Thyroid gland (tissue), 4 donors: ENCODE measurements around the gene AK8. TPM values are rescaled to one million over a fixed set of nuclear protein-coding genes. Genes with fewer than 3 reads are reported as not detected.

ENCODE experiments used
- DNase-seq, 2 donors: peaks; one replicate each; pipeline ENCODE4 v3.0.0-alpha.2; 2019
- H3K27ac ChIP-seq, 3 donors: fragments of 200-600 bp; sonication (generic); 1 replicate in 2 of 3; 2 replicates in 1 of 3; pipeline ENCODE4 v1.5.1; 2016 to 2019; ENCODE audit warnings: mild to moderate bottlenecking in 1 of 3, moderate library complexity in 1 of 3
- H3K27me3 ChIP-seq: fragments of 200-600 bp; sonication (generic); one replicate; pipeline ENCODE4 v1.5.1; 2019
- H3K36me3 ChIP-seq, 2 donors: fragments of 200-600 bp; sonication (generic); one replicate each; pipeline ENCODE4 v1.5.1; 2016 to 2019
- H3K4me1 ChIP-seq, 2 donors: fragments of 200-600 bp; sonication (generic); one replicate each; pipeline ENCODE4 v1.5.1; 2017 to 2019
- H3K4me3 ChIP-seq, 3 donors: fragments of 200-600 bp; sonication (generic); replicated peaks in 1 of 3; 1 replicate in 2 of 3; 2 replicates in 1 of 3; pipeline ENCODE4 v1.5.1; 2016; ENCODE audit warnings: mild to moderate bottlenecking in 1 of 3
- H3K9me3 ChIP-seq: fragments of 200-600 bp; sonication (generic); one replicate; pipeline ENCODE4 v1.5.1; 2017
- POLR2A ChIP-seq, 2 donors: fragments of 450-650 bp; IDR thresholded peaks; one replicate each; pipeline ENCODE4 v1.6.1; 2017; ENCODE audit warnings: antibody characterized with exemption in 2 of 2, mild to moderate bottlenecking in 2 of 2, moderate library complexity in 1 of 2
- WGBS, 2 donors: methylation state at CpG; one replicate each; pipeline ENCODE4 v1.1.5; 2017; 5-methylcytosine and 5-hydroxymethylcytosine counted together
- intact Hi-C: fragments of 100-400 bp; cut with DNase I; formaldehyde crosslinking; loops from one replicate; pipeline ENCODE4 v1.15.1; 2023
- total RNA-seq, 4 donors: library from RNA; depleted of rRNA; stranded (reverse); fragments of >200 nt; gene quantifications; one replicate each; pipeline ENCODE4 v1.2.3, GENCODE V29; 2016
- TF ChIP-seq, protein P1 (sequence below), 6 experiments: fragments of 200-600 bp in 3 of 6; fragments of 450-650 bp in 3 of 6; sonication (generic) in 3 of 6; IDR thresholded peaks; one replicate each; pipeline ENCODE4 v1.5.1; 2016 to 2019; ENCODE audit warnings: antibody characterized with exemption in 6 of 6, mild to moderate bottlenecking in 2 of 6, inconsistent platforms in 1 of 6, moderate library complexity in 1 of 6

The AK8 gene
- total RNA-seq, 4 donors from 2014 or later, result 5.4 to 9.9 (median 8.0) TPM

DNA sequence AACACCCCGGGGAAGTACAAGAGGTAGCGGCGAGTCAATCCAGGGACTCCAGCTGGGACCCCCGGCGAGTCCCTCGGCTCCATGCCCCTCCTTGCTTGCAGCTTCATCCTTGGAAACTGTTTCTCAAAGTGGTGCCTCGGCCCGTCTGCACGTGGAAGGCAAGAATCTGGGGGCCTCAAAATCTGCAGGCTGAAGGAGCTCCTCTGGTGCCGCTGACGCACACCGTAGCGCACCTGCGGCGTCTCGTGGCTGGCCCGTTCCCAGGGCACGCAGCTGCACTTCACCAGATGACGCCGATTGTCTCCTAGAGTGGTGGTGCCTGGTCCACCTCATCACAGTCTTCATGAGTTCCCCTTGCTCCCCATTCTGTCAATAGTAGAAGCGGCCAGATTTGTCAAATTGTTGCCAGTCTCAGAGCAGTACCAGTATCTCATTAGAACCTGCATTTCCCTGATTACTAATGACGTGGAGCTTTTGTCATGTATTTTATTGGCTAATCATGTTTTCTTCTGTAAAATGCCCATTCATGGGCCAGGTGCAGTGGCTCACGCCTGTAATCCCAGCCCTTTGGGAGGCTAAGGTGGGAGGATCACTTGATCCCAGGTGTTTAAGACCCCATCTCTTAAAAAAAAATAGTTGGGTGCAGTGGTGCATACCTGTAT lies 169.2 kb downstream of the AK8 start:
- Histone ChIP-seq H3K36me3 (no peaks in the 10 kb centered on the region), H3K4me3 (no peak overlapping the region), H3K4me1 (no peaks in the 10 kb centered on the region), H3K9me3 (no peaks in the 10 kb centered on the region), H3K27ac (no peak overlapping the region), H3K27me3 (no peaks in the 10 kb centered on the region)
- WGBS, 2 donors, result 86% methylated on average over 23 of the region's 23 CpGs
- intact Hi-C loops, result no loop called here
- no peak for DNase-seq
- no peak for TF ChIP-seq POLR2A (IDR thresholded peaks at IDR 0.05)
- TF ChIP-seq, protein P1, sequence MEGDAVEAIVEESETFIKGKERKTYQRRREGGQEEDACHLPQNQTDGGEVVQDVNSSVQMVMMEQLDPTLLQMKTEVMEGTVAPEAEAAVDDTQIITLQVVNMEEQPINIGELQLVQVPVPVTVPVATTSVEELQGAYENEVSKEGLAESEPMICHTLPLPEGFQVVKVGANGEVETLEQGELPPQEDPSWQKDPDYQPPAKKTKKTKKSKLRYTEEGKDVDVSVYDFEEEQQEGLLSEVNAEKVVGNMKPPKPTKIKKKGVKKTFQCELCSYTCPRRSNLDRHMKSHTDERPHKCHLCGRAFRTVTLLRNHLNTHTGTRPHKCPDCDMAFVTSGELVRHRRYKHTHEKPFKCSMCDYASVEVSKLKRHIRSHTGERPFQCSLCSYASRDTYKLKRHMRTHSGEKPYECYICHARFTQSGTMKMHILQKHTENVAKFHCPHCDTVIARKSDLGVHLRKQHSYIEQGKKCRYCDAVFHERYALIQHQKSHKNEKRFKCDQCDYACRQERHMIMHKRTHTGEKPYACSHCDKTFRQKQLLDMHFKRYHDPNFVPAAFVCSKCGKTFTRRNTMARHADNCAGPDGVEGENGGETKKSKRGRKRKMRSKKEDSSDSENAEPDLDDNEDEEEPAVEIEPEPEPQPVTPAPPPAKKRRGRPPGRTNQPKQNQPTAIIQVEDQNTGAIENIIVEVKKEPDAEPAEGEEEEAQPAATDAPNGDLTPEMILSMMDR (IDR thresholded peaks at IDR 0.05), result no peak

DNA sequence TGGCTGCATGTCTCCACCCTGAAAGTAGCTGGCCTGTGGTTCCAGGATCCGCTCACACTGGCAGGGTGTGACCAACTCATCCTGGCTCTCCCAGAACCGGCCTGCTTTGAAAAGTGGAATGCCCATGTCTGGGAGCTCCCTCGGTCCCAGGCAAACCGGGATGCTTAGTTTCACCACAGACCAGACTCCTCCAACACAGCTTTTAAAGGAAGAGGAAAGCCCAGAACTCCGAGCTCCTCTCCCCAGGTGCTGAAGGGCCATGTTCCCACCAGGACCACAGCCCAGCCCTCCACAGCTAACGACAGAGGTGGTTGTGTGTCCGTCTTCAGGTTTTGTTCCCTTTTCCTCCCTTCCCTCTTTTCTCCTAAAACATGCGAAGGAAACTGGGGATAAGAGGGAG lies 169.8 kb downstream of the AK8 start:
- intact Hi-C loops, result no loop called here
- no peak for DNase-seq
- Histone ChIP-seq H3K27me3 (no peaks in the 10 kb centered on the region), H3K36me3 (no peaks in the 10 kb centered on the region), H3K4me1 (no peaks in the 10 kb centered on the region), H3K27ac (no peak overlapping the region), H3K4me3 (no peak overlapping the region), H3K9me3 (no peaks in the 10 kb centered on the region)
- 85 to 86% methylated on average over 8 of the region's 8 CpGs for WGBS, 2 donors
- TF ChIP-seq, protein P1 (IDR thresholded peaks at IDR 0.05), result no peak
- TF ChIP-seq POLR2A (IDR thresholded peaks at IDR 0.05), result no peak

- WGBS, 2 donors, result 62 to 72% methylated on average over 2 of the region's 2 CpGs
- Histone ChIP-seq H3K4me3 (no peak overlapping the region), H3K27me3 (no peaks in the 10 kb centered on the region), H3K4me1 (no peaks in the 10 kb centered on the region), H3K27ac (no peak overlapping the region), H3K9me3 (no peaks in the 10 kb centered on the region), H3K36me3 (no peaks in the 10 kb centered on the region)
- TF ChIP-seq, protein P1 (IDR thresholded peaks at IDR 0.05), result no peak
- TF ChIP-seq POLR2A (IDR thresholded peaks at IDR 0.05), result no peak
- intact Hi-C loops, result no loop called here
- no peak for DNase-seq
Observed at GRCh38 chr9:132703336-132703735, 174.7 kb downstream of the AK8 start.

- Histone ChIP-seq H3K4me3 (no peak overlapping the region), H3K9me3 (no peaks in the 10 kb centered on the region), H3K36me3 (no peaks in the 10 kb centered on the region), H3K4me1 (no peaks in the 10 kb centered on the region), H3K27me3 (no peaks in the 10 kb centered on the region), H3K27ac (no peak overlapping the region)
- intact Hi-C loops, result no loop called here
- DNase-seq, result no peak
- no peak for TF ChIP-seq POLR2A (IDR thresholded peaks at IDR 0.05)
- TF ChIP-seq, protein P1 (IDR thresholded peaks at IDR 0.05), result no peak
- WGBS, 2 donors, result 0 to 48% methylated on average over 1 of the region's 1 CpG
Observed at GRCh38 chr9:132702254-132702653, 175.8 kb downstream of the AK8 start.

- 48 to 50% methylated on average over 1 of the region's 1 CpG for WGBS, 2 donors
- H3K27ac ChIP-seq, result no peak overlapping the region
Observed at GRCh38 chr9:132699956-132700355, 178.1 kb downstream of the AK8 start.

More at GRCh38 chr9:132699956-132700355, 178.1 kb downstream of the AK8 start:
- Histone ChIP-seq H3K4me1 (no peaks in the 10 kb centered on the region), H3K9me3 (no peaks in the 10 kb centered on the region), H3K4me3 (no peak overlapping the region), H3K36me3 (no peaks in the 10 kb centered on the region), H3K27me3 (no peaks in the 10 kb centered on the region)
- intact Hi-C loops, result no loop called here
- TF ChIP-seq, protein P1 (IDR thresholded peaks at IDR 0.05), result no peak
- TF ChIP-seq POLR2A (IDR thresholded peaks at IDR 0.05), result no peak
- no peak for DNase-seq
